GM12878 (cell line): ENCODE measurements around the gene CLDN24. TPM values are rescaled to one million over a fixed set of nuclear protein-coding genes. Genes with fewer than 3 reads are reported as not detected.

Source experiments
- ATAC-seq: fragments of 200-7000 bp; cut with Tn5 transposase; 3 replicates; pipeline ENCODE4 v1.9.1; 2020; ENCODE audit warnings: mild to moderate bottlenecking, moderate library complexity
- BruUV-seq: library from RNA; stranded (reverse); fragments of 400-500 nt; replicated peaks from 2 replicates; lab custom pipeline; 2021; lab: Mats Ljungman, UMichigan
- CTCF ChIA-PET: fragments of 300-600 bp; sonication (Branson Sonifier 250); formaldehyde crosslinking; extraction: SDS; loops from one replicate; lab custom pipeline; 2021; ENCODE audit warnings: inconsistent platforms; lab: Yijun Ruan, JAX
- POLR2A ChIA-PET: fragments of 350-600 bp; formaldehyde crosslinking; extraction: SDS; loops from one replicate; lab custom pipeline; 2021; ENCODE audit warnings: inconsistent platforms; lab: Charles Lee
- RAD21 ChIA-PET: fragments of 300-600 bp; sonication (Branson Sonifier 250); formaldehyde crosslinking; loops from one replicate; lab custom pipeline; 2023; ENCODE audit warnings: antibody characterized with exemption; ENCODE audit not compliant: unreplicated experiment; lab: Charles Lee
- SMC1A ChIA-PET: fragments of 300-600 bp; sonication (Branson Sonifier 250); formaldehyde crosslinking; loops from one replicate; lab custom pipeline; 2023; ENCODE audit not compliant: unreplicated experiment, uncharacterized antibody; lab: Charles Lee
- DNase-seq: peaks from one replicate; pipeline ENCODE4 v3.0.0-alpha.2; 2011; ENCODE audit warnings: low read depth, low spot score
- FAIRE-seq: peaks from 3 replicates; lab custom pipeline; 2011; peaks lifted over from hg19 to GRCh38; lab: Jason Lieb, UNC
- H2AFZ ChIP-seq: 2 replicates; pipeline ENCODE4 v1.6.0; 2011; ENCODE audit warnings: low read depth, low read length, control low read depth; ENCODE audit not compliant: control insufficient read depth
- H3K27ac ChIP-seq: 2 replicates; pipeline ENCODE4 v1.5.1; 2011; ENCODE audit warnings: control low read depth; ENCODE audit not compliant: control insufficient read depth, insufficient read depth
- H3K27me3 ChIP-seq, 2 experiments: replicated peaks in 1 of 2; 2 replicates each; pipeline versions ENCODE4 v1.6.0 to v1.6.1; 2011; ENCODE audit warnings: low read length in 1 of 2; ENCODE audit not compliant: control insufficient read depth in 2 of 2, insufficient read depth in 2 of 2
- H3K36me3 ChIP-seq, 2 experiments: 2 replicates each; pipeline ENCODE4 v1.5.1; 2011; ENCODE audit warnings: low read length in 1 of 2; ENCODE audit not compliant: control insufficient read depth in 2 of 2, insufficient read depth in 2 of 2
- H3K4me1 ChIP-seq: 2 replicates; pipeline ENCODE4 v1.6.1; 2011; ENCODE audit warnings: mild to moderate bottlenecking, low read length, moderate library complexity, mixed read lengths; ENCODE audit not compliant: control insufficient read depth, insufficient read depth
- H3K4me2 ChIP-seq: 2 replicates; pipeline ENCODE4 v1.6.0; 2011; ENCODE audit warnings: control low read depth; ENCODE audit not compliant: control insufficient read depth, insufficient read depth
- H3K4me3 ChIP-seq: fragments of 200-600 bp; sonication (generic); 2 replicates; pipeline ENCODE4 v1.5.1; 2016
- H3K79me2 ChIP-seq: 2 replicates; pipeline ENCODE4 v1.6.0; 2011; ENCODE audit warnings: low read length; ENCODE audit not compliant: control insufficient read depth, insufficient read depth
- H3K9ac ChIP-seq: 2 replicates; pipeline ENCODE4 v1.8.0; 2011; ENCODE audit warnings: low read length, control low read depth, mixed read lengths; ENCODE audit not compliant: control insufficient read depth, insufficient read depth
- H3K9me3 ChIP-seq: replicated peaks from 3 replicates; pipeline ENCODE4 v1.5.1; 2011; ENCODE audit warnings: mild to moderate bottlenecking, low read length; ENCODE audit not compliant: control insufficient read depth, insufficient read depth
- H4K20me1 ChIP-seq: 2 replicates; pipeline ENCODE4 v1.6.0; 2011; ENCODE audit not compliant: control insufficient read depth, insufficient read depth
- ATF2 ChIP-seq: IDR thresholded peaks from 2 replicates; pipeline ENCODE4 v1.6.1; 2012; ENCODE audit warnings: low read length, inconsistent platforms
- BMI1 ChIP-seq: fragments of 450-650 bp; IDR thresholded peaks from 2 replicates; pipeline ENCODE4 v1.6.1; 2016; ENCODE audit warnings: mild to moderate bottlenecking, moderate library complexity, borderline replicate concordance
- CEBPB ChIP-seq, 2 experiments: fragments of 150-350 bp in 1 of 2; IDR thresholded peaks; 2 replicates each; pipeline ENCODE4 v1.6.1; 2012 to 2014; ENCODE audit warnings: low read depth in 2 of 2, low read length in 2 of 2, borderline replicate concordance in 1 of 2, inconsistent platforms in 1 of 2
- EED ChIP-seq: sonication (generic); IDR thresholded peaks from 2 replicates; pipeline ENCODE4 v1.6.1; 2016; ENCODE audit warnings: antibody characterized with exemption, low read depth
- FOS ChIP-seq: IDR thresholded peaks from 3 replicates; pipeline ENCODE4 v1.6.1; 2011; ENCODE audit warnings: borderline replicate concordance; ENCODE audit not compliant: insufficient read length; ENCODE audit errors: extremely low read depth
- HDAC6 ChIP-seq: fragments of 200-600 bp; sonication (generic); IDR thresholded peaks from one replicate; pipeline ENCODE4 v1.8.0; 2017; ENCODE audit warnings: antibody characterized with exemption; ENCODE audit not compliant: unreplicated experiment
- MTA3 ChIP-seq: IDR thresholded peaks from 2 replicates; pipeline ENCODE4 v1.6.1; 2012; ENCODE audit warnings: low read length, inconsistent platforms, borderline replicate concordance
- PKNOX1 ChIP-seq: fragments of 450-650 bp; IDR thresholded peaks from 2 replicates; pipeline ENCODE4 v1.6.1; 2016; ENCODE audit warnings: mild to moderate bottlenecking
- RAD51 ChIP-seq: fragments of 450-650 bp; IDR thresholded peaks from 2 replicates; pipeline ENCODE4 v1.6.1; 2016; ENCODE audit warnings: moderate library complexity, mild to moderate bottlenecking, inconsistent platforms
- SP1 ChIP-seq: IDR thresholded peaks from one replicate; pipeline ENCODE4 v1.6.1; 2011; ENCODE audit warnings: low read depth, low read length
- WGBS: methylation state at CpG from one replicate; pipeline ENCODE4 v1.1.6; 2016; ENCODE audit warnings: low lambda C conversion rate; ENCODE audit not compliant: insufficient replicate concordance, insufficient coverage; ENCODE audit errors: missing lambda C conversion rate; 5-methylcytosine and 5-hydroxymethylcytosine counted together
- in situ Hi-C: fragments of 300-500 bp; cut with MboI; formaldehyde crosslinking; loops from 9 replicates; pipeline ENCODE4 v1.14.3; 2018; ENCODE audit warnings: mixed read lengths
- intact Hi-C: fragments of 100-400 bp; cut with micrococcal nuclease; formaldehyde crosslinking; loops from one replicate; pipeline ENCODE4 v1.14.2; 2022; ENCODE audit not compliant: unreplicated experiment
- polyA plus RNA-seq, 11 experiments: library from polyadenylated mRNA; depleted of rRNA in 4 of 11; unstranded in 6 of 11; stranded (reverse) in 5 of 11; fragments of >200 nt; fragmentation: Nextera tagmentation in 4 of 11; fragmentation: Illumina TruSeq in 1 of 11; extraction: Ambion mirVana in 4 of 11; extraction: Trizol in 1 of 11; gene quantifications; 1 replicate in 1 of 11; 2 replicates in 10 of 11; pipeline versions ENCODE4 v1.2.1 to v1.2.3, GENCODE V29; 2011 to 2016; ENCODE audit warnings: inconsistent platforms in 2 of 11, missing spikeins in 2 of 11, low read depth in 1 of 11
- total RNA-seq, 4 experiments: library from RNA; depleted of rRNA in 3 of 4; stranded (reverse); fragments of >200 nt in 3 of 4; fragmentation: Illumina TruSeq in 1 of 4; extraction: Trizol in 1 of 4; gene quantifications; 2 replicates each; pipeline versions ENCODE4 v1.2.1 to v1.2.3, GENCODE V29; 2013 to 2021

CLDN24 gene
- total and polyA plus RNA-seq, 10 of the 15 experiments (the other 5 are each of a cell fraction or from before 2014, with no cell fraction given), result not detected

GRCh38 chr4:183323295-183323694 lies 1.1 kb upstream of the CLDN24 start:
- Histone ChIP-seq H3K27me3 (no peaks in the 10 kb centered on the region; a peak in 1 of 4 replicates), H3K4me3 (no peak overlapping the region), H3K4me1 (no peaks in the 10 kb centered on the region), H3K36me3 (no peaks in the 10 kb centered on the region), H2AFZ (no peak overlapping the region), H4K20me1 (no peaks in the 10 kb centered on the region), H3K9me3 (no peaks in the 10 kb centered on the region; the same call in 2 of the 3 replicates)
- DNase-seq, result no peak
- no peak for ATAC-seq
- CTCF ChIA-PET, result no interaction called here
- FAIRE-seq, result no peak
- TF ChIP-seq MTA3 (no peak), RAD51 (no peak), FOS (no peak), BMI1 (no peak), ATF2 (no peak), SP1 (no peak), CEBPB (IDR thresholded peaks at IDR 0.05; ENCODE audit: borderline replicate concordance in 1 of 2, low read depth in 2 of 2, low read length in 2 of 2) (no peak), HDAC6 (no peak), EED (no peak), PKNOX1 (no peak)
- TF ChIP-seq, all 136 proteins: peak for 0
- Histone ChIP-seq H3K79me2 (no peaks in the 10 kb centered on the region), H3K4me2 (no peak overlapping the region), H3K27ac (no peak overlapping the region), H3K9ac (no peak overlapping the region)
- 28% methylated on average over 6 of the region's 6 CpGs for WGBS
- in situ Hi-C loops (no loop called here), intact Hi-C loops (no loop called here)
- RAD21 ChIA-PET, result no interaction called here
- no TSS peak for BruUV-seq
- POLR2A ChIA-PET, result no interaction called here
- SMC1A ChIA-PET, result no interaction called here
